Measurements from ENCODE around the gene BGN.

BGN gene

DNA sequence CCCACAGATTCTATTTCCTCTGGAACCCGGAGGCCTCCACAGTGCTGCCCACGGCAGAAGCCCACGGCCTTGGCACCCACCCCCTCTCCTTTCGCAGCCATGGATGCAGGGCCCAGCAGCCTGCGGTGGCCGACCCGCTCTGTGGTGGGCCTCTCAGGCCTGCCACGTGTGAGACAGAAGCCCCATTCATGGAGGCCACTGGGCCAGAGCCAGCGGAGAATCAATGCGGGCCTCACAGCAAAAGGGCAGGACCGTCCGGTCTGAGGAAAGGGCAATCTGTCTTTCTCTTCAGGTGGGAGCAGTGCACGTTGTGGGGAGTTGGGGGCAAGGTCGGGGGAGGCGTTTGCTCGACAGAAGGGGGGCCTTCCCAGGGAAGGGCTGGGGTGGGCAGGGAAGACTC is 16.0 kb upstream of the BGN start:
- no peak overlapping the region for H3K4me3 ChIP-seq (ENCODE audit: low read depth, low read length)
- in situ Hi-C loops (cut with HindIII; ENCODE audit: low pct_ligation_motif_present, low sequenced_read_pairs) = no loop called here
- H3K36me3 ChIP-seq (replicated peaks) = no peaks in the 10 kb centered on the region
- H3K27me3 ChIP-seq (replicated peaks) = no peaks in the 10 kb centered on the region
- H3K27ac ChIP-seq = no peak overlapping the region
- TF ChIP-seq, protein P1, sequence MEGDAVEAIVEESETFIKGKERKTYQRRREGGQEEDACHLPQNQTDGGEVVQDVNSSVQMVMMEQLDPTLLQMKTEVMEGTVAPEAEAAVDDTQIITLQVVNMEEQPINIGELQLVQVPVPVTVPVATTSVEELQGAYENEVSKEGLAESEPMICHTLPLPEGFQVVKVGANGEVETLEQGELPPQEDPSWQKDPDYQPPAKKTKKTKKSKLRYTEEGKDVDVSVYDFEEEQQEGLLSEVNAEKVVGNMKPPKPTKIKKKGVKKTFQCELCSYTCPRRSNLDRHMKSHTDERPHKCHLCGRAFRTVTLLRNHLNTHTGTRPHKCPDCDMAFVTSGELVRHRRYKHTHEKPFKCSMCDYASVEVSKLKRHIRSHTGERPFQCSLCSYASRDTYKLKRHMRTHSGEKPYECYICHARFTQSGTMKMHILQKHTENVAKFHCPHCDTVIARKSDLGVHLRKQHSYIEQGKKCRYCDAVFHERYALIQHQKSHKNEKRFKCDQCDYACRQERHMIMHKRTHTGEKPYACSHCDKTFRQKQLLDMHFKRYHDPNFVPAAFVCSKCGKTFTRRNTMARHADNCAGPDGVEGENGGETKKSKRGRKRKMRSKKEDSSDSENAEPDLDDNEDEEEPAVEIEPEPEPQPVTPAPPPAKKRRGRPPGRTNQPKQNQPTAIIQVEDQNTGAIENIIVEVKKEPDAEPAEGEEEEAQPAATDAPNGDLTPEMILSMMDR (IDR thresholded peaks at IDR 0.05; ENCODE audit: low read depth, low read length, missing control alignments) = no peak
- DNase-seq = no peak

DNA sequence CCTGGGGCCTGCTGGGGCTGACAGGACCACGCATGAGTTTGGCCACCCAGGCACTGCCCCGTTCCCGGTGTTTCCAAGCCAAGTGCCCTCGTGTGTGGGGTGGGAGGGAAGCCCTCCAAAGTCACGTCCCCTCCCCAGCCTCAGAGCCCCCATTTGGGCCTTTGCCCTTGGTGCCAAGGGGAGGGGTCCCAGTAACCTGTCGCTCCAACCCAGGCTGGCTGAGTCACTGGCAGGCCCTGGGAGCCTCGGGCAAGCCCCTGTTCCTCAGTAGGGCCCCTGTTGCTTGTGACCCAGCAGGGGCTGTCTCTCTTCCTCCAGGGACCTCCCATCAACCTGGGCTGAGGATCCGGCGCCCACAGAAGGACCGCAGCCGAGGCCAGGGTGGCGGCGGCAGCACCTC is 13.7 kb upstream of the BGN start:
- TF ChIP-seq, protein P1 (IDR thresholded peaks at IDR 0.05; ENCODE audit: low read depth, low read length, missing control alignments) = no peak
- Histone ChIP-seq H3K36me3 (replicated peaks) (no peaks in the 10 kb centered on the region), H3K27ac (no peak overlapping the region), H3K4me3 (ENCODE audit: low read depth, low read length) (no peak overlapping the region), H3K27me3 (replicated peaks) (no peaks in the 10 kb centered on the region)
- in situ Hi-C loops (cut with HindIII; ENCODE audit: low pct_ligation_motif_present, low sequenced_read_pairs) = no loop called here
- no peak for DNase-seq

DNA sequence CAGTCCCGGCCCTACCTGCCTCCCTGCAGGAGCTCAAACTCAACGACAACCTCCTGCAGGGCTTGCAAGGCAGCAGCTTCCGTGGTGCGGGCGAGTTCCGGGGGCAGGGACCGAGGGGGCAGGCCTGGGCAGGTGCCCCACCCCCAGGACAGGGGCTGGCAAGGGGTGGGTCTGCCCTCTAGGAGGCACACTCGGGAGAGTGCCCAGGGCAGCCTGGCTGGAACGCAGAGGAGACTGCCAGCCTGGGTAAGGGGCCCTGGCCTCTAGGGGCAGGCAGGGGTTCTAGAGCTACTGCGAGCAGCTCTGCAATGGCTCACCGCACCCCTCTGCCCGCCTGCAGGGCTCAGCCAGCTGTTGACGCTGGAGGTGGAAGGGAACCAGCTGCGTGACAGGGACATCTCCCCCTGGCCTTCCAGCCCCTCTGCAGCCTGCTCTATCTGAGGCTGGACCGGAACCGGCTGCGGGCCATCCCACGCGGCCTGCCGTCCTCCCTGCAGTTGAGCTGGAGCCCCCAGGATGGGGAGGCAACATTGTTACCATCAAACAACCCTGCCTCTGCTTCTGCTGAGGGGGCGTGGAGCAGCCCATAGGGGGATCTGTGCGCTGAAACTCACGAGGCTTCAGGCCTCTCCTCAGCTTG is 12.3 kb upstream of the BGN start:
- in situ Hi-C loops (cut with HindIII; ENCODE audit: low pct_ligation_motif_present, low sequenced_read_pairs) = no loop called here
- TF ChIP-seq, protein P1 (IDR thresholded peaks at IDR 0.05; ENCODE audit: low read depth, low read length, missing control alignments) = no peak
- Histone ChIP-seq H3K4me3 (ENCODE audit: low read depth, low read length) (no peak overlapping the region), H3K27me3 (replicated peaks) (no peaks in the 10 kb centered on the region), H3K36me3 (replicated peaks) (no peaks in the 10 kb centered on the region), H3K27ac (no peak overlapping the region)
- no peak for DNase-seq

DNA sequence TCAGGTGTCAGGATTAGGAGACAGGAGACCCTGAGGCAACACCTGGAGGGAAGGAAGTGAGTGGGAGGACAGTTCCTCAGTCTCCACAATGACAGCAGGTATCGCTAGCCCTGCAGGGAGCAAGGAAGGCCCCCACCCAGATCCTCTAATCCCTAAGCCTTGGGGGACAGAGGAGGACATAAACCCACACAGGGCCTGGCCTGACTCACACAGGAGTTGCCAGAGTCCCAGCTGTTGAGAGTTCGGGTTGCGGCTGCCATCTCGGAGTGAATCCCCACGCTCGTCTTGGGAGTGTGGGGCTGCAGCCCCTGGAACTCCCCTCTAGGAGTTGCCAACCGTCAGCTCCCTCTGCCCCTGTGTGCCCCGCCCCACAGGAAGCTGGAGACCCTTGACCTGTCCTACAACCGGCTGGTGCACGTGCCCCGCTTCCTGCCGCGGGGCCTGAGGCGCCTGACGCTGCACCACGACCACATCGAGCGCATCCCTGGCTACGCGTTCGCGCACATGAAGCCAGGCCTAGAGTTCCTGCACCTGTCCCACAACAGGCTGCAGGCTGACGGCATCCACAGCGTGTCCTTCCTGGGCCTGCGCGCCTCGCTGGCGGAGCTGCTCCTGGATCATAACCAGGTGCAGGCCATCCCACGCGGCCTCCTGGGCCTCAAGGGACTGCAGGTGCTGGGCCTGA is 9.2 kb upstream of the BGN start:
- H3K4me3 ChIP-seq (ENCODE audit: low read depth, low read length) = no peak overlapping the region
- DNase-seq = no peak
- no peaks in the 10 kb centered on the region for H3K27me3 ChIP-seq (replicated peaks)
- no peaks in the 10 kb centered on the region for H3K36me3 ChIP-seq (replicated peaks)
- H3K27ac ChIP-seq = no peak overlapping the region
- TF ChIP-seq, protein P1 (IDR thresholded peaks at IDR 0.05; ENCODE audit: low read depth, low read length, missing control alignments) = no peak
- in situ Hi-C loops (cut with HindIII; ENCODE audit: low pct_ligation_motif_present, low sequenced_read_pairs) = no loop called here

DNA sequence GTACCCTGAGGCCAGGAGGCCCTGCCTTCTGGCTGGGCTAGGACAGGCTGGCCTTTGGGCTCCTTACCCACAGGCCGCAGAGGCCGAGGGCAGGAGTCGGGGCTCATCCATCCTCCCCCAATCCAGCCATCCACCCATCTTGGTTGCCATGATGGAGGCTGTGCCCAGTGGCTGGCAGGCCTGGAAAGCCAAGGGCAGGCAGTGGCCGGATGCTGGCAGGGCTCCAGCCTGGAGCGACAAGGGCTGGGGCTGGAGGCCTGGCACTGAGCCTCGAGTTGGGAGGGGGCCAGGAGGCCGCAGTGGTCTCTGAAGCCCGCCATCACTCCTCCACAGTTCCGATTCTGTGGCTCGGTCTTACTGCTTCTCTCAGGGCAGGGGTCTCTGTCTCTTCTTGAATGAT is 8.6 kb upstream of the BGN start:
- TF ChIP-seq, protein P1 (IDR thresholded peaks at IDR 0.05; ENCODE audit: low read depth, low read length, missing control alignments) = no peak
- no peak overlapping the region for H3K27ac ChIP-seq
- DNase-seq = no peak
- in situ Hi-C loops (cut with HindIII; ENCODE audit: low pct_ligation_motif_present, low sequenced_read_pairs) = no loop called here
- no peaks in the 10 kb centered on the region for H3K27me3 ChIP-seq (replicated peaks)
- no peak overlapping the region for H3K4me3 ChIP-seq (ENCODE audit: low read depth, low read length)
- no peaks in the 10 kb centered on the region for H3K36me3 ChIP-seq (replicated peaks)

Measured in brain microvascular endothelial cell (primary cell).